HG02973 (cell line): ENCODE measurements around the gene FAF1.

Experiments used
- ATAC-seq: cut with Tn5 transposase; IDR thresholded peaks from one replicate; pipeline ENCODE4 v1.9.1; 2021; ENCODE audit warnings: moderate library complexity; ENCODE audit not compliant: unreplicated experiment

Gene FAF1

DNA sequence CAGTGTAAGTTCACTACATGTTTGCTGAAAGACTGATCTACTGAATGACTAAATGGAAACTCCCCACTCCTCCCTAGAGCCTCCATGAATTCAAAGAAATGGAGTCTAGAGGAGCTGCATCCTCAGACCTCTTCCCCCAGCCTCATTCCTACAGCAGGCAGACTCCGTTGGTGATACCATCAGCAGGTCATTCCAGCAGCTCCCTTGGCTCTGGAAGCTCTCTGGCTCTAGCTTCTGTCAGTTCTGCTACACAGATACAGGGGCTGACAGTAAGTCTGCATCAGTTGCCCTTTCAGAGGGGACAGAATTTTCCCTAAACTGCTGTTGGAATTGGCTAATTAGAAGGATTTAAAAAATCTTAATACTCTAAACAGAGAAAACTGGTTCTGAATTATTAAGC is 505.2 kb downstream of the FAF1 start:
- no peak for ATAC-seq

DNA sequence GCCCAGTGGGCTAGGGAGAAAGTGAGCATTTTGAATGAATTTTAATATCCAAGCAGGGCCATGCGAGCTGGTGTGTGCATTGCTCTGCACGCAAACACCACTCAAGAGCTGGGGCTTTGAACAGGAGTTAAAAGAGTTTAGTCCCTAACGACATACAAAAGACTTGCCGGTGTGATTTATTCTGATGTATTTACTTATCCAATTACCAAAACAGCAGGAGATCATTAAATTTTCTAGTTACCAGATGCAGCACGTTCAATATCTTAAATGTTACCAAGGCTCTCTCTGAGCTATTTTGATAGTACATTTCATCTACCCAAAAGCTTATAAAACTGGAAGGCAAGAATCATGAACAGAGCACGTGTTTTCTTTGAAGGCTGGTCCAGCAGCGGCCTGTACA is 506.8 kb downstream of the FAF1 start:
- ATAC-seq, result no peak

DNA sequence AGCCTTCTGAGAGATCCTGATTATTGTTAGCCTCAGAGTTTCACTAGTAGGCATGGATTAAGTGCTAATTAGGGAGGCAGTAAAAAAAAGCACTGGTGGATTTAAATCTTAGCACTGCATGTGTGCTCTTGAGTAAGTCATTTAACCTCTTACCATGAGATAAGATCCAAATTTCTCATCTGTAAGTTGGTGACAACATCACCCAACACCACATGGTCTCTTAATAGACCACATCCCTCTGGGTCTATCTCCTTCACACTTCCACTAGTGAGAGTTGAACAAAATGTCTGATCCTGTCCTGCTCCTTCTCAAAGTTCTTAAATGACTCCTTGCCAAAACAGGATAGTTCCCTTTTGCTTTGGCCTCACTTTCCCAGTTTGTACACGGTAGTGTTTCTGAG is 507.4 kb downstream of the FAF1 start:
- ATAC-seq, result no peak

DNA sequence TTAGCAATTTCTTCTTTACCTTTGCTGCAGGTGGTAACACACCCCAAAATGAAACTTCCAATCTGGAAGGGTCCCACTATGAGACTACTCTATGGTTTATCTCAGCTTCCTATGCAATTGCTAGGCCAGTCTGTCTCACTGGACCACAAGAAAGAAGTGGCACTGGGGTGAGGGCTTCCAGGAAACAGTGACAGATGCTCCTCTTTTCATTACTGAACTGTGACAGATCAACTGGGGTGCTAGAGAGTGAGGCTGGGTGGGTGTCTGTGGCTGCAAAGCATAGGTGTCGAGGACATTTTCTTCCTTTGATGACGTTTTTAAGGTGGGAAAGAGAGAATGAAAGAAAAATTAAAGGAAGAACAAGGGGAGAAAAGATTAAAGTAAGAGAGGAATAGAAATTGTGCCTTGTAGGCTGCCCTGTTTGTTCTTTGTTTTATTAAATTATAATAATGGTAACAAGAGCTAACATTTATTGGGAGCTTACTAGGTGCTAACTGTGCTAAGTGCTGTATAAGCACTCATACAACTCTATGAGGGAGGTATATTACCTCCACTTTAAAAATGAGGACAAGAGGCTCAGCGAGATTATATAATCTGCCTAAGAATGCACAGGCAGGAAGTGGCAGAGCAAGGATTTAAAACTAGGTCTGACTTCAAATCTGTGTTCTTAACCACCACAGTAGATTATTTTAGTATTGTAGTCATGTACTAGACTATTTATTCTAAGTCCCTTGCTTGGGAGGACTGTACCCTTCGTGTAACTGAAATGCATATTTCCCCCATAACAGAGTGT is 509.0 kb downstream of the FAF1 start:
- ATAC-seq, result no peak

DNA sequence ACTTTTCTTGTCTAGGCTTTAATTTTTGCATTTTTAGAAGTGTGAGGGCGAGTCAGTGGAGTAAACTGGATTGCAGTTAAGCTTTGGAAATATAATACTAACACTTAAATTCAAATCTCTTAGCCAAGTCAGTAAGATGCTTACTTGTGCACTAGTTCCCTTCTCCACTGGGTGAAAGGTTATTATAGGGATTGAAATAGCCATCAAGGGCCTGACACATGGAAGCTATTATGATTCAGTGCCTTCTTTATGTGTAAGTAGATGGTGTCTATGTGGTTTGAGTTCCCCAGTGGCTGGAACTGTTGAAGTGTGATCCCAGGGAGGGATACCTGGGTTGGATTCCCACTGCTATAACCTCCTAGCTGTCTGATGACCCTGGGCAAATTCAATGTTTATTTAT is 512.1 kb downstream of the FAF1 start:
- ATAC-seq, result no peak

DNA sequence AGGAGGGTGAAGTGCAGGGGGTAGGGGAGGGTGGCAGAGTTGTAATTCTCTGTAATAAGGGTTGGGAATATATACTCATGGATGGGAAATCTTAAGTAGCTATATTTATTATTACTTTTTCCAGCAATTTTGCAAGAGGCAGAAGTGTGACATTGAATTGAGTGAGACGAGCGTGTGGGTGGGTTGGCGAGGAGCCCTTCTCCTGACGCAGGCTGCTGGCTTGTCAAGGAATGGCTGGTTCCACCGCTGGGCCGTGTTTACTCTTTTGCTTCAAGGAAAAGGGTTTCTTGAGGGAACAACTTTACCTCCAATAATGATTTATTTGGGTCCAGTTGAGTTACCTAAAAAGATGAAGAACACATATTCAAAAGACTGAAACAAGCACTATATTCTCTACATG is 518.9 kb downstream of the FAF1 start:
- ATAC-seq, result no peak

DNA sequence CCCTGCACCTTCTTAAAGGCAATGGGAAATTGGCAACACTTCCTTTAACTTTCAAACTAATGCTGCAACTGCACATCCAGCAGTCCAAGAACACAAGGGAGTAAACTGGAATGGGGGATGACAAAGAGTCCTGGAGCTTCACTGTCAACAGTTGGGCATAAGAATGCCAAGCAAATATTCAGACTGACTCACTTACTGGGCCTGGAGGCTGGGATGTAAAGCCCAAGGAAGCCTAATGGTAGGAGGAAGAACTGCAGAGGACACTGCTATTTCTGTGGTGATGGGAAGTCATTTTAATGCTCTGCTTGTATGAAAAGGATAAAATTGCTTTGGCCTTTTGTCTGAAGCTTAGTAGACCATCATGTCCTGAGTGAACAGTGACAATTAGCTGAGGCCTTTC is 521.1 kb downstream of the FAF1 start:
- no peak for ATAC-seq

DNA sequence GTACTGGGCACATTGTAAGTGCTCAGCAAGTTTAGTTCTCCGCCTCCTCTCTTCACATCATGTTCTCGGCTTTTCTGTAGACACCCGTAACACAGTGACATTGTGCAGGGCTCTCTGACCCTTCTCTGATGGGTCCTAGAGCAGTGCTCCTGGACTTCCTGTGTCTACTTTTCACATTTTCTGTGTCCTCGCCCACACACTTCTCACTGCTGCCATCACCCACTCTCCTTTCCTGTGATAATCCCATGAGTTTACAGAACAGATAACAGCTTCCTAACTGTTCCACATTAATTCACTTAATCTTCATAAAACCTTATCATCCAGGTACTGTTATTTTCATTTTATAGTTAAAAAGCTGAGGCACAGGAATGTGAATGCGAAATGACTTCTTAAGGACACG is 523.6 kb downstream of the FAF1 start:
- no peak for ATAC-seq

DNA sequence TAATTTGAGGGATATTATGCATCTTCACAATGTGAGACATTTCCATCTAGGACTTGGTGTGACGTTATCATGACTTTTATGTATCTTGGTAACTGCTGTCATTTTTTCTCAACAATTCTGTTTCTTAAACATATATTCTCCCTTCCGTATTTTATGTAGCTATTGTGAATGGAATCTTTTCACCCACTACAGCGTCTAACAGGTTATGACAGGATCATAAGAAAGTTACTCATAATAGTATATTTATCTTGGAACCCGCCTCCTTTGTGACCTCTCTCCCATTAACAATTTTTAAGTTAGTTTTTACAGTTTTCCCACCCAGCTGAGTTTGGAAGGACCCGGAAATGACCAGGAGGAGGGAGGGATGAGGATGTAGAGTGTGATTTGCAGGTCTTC is 530.1 kb downstream of the FAF1 start:
- ATAC-seq, result no peak

DNA sequence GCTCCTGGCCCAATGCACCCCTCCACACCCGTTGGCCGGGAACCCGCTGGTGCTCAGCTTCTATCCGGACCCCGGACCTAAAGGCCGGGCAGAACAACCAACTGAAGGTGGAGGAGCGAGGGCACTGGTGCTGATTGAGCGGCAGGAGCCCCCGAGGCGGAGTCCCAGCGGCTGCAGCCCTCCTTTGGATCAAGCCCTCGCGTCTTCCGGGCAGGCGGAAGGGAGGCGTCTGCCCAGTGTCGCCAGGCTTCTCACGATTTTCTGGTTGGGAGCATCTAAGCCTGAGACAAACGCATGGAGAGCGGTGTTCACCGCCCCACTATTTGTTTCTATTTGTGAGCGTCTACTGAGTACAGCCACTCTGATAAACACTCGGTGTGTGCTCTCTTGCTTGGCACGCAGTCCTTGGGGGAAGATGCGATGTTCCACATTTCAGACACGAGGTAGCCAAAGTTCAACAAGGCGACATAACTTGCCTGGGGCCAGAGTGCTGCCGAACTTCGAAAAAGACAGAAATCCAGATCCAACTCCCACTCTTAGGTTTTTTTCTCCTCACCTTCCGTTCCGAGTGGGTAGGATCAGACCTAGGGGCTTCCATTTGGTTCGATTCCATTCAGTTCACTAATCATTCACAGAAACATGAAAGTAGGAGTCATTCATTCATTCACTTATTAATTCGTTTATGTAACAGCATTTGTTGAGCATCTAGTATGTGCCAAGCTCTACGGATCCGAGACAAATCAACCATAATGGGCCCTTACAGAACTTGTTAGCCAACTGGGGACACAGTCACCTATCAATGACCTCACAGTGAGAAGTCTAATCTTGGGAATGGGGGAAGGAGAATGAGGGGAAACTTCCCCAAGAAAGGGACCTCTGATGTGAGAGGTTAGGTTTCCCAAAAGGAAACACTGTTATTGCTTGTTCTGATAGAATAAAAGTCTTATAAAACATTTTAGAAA is 532.0 kb downstream of the FAF1 start:
- no peak for ATAC-seq

DNA sequence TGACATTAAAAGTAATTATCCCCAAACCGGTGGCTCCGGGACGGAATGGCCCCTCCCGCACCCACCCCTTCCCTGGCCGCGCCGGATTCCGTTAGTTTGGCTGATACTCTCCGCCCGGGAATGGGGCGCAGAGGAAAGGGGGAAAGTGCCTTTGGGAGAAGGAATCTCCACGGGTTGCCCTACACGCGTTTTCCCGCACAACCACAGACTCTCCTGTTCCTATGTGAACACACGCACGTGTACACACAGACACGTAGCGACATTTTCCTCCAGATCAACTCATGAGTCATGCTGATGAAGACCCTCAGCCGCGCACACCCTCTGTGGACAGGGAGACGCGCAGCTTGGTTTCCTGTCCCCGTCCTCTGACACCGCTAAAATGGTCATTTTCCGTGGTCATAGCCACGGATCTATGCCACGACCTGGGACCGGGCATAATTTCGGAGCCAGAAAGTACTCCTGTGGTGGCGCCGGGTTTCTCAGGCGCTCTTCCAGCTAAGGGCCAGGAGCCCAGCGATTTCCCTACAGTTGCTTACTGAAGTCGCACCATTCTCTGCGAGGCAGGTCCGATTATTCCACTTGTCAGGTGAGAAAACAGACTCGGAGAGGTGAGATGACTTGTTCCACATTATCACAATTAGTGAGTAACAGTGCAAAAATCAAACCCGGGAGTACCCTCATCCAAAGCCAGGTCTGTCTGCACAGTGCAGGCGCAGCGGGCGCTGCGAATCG is 532.8 kb downstream of the FAF1 start:
- ATAC-seq, result no peak

DNA sequence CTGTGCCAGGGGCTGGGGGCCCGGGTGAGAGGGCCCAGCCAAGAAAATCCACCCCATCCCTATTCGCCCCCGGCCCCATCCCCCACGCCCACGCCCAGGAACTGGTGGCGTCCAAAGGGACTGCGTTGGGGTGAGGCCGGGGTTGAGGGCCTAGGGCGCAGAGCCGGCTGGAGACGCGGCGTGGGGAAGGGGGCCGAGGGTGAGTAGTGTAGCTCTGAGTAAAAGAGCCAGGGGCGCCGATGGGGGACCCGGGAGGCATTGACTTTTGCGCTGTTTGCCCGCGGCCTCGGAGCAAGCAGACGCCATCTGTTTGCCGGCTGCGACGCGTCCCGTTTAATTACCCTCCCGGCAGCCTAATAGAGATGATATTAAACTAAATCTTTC is 533.4 kb downstream of the FAF1 start:
- no peak for ATAC-seq

DNA sequence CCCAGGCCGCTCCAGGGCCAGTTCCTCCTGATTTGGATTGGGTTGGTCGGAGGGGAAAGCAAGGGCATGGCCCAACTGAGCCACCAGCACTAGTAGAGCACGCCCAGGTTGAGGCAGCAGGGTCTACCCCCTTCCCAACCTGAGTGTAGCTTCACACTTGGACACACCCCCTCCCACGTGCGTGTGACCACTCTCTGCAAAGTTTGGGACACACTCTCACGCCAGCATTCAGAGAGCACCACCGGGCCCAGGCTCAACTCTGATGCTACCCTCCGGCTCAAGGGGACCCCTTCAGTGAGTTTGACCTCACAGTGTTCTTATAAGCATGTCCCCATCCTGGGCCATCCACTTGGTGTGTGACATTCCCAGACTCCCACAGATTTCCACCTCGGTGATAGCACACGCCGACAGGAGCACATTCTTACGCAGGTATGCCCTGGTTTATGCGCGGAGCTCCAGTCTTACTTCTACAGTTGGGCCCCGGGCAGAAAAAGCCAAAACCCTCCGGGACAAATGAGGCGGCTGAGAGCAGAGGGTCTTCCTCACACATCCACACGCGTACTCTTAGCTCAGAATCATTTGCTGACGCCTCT is 533.9 kb downstream of the FAF1 start:
- ATAC-seq, result no peak

DNA sequence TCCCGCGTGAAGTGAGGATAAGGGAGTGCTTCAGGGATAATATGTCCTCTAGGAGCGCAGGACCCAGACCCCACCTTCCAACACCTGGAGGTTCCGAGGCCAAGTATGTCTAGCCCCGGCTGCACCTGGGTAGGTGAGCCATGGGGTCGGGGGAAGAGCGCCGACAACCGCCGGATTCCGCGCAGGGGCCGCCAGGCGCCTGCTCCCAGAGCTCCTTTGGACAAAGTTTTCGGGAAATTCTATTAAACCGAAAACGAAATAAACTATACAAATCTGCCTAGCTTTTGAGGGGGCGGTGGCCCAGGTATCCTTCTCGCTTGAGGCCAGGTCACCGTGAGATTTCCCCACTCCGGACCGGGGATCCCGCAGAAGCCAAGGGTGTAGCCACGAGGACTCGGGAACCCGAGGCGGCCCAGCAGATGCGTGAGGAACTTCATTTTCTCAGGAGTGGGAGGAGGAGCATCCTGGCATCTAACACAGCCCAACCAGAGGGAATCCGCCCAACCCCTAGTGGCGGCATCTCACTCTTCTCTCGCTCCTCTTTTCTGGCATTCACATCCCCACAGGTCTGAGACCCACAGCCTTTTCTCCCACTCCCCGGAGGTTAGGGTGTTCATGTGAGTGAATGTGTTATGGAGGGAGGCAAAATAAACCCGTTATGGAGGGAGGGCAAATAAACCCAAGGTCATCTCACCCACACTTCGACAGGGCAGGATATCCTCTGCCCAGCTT is 534.5 kb downstream of the FAF1 start:
- no peak for ATAC-seq

DNA sequence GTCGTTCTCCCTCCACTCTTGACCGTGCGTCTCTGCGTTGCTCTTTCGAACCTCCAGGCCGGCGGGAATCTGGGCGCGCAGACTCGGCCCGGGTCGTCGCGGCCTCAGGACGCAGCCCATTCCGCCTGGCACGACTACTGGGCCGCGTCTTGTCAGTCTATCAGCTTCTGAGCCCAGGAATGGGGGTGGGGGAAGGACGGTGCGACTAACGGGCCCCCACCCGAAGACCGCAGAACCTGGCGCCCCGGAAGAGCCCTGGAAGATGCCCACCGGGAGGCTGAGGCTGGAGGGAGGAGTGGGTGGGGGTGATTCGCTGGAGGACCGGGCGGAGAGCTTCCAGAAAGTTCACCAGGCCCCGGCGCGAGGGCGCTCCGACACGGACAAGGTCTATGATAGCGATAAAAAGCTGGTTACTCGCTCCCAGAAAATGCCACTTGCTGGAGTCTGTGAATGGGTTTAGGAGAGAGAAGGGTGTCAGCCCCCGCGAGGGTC is 535.1 kb downstream of the FAF1 start:
- no peak for ATAC-seq

DNA sequence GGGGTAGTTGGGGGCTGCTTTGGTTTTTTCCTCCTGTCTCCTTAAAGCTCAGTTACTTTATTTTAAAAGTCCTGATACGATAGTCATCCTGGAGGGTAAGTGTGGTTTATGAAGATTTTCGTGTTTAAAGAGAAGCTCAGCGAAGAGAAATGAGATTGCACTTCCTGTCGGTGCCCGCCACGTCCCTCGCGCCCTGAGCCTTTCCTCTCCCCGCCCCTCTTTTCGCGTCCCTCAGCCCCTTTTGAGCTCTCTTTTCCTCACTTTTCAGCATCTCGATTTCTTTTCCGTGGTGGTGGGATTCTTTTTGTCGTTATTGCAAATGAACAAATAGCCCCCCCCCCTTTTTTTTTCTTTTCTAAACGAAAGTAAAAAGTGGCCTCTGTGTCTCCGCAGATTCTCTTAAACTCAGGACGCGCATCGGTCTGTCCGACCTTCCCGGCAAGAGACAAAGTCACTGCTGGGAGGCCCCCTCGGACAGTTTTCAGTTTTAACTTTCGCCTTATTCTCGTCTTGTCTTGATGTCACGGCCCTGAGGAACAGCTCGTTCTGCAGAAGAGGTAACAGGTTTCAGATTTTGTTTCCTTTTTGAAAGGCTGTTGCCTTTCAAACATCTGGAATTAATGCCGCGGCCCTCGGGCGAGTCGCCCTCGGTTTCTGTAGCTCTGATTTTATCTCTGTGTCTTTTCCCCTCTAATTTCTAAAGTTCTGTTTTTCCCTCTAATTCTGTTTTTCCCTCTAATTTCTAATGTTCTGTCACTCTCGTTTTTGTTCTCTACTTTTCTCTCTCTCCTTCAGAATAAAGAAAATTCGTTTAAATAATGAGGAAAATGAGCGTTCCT is 535.8 kb downstream of the FAF1 start:
- no peak for ATAC-seq

DNA sequence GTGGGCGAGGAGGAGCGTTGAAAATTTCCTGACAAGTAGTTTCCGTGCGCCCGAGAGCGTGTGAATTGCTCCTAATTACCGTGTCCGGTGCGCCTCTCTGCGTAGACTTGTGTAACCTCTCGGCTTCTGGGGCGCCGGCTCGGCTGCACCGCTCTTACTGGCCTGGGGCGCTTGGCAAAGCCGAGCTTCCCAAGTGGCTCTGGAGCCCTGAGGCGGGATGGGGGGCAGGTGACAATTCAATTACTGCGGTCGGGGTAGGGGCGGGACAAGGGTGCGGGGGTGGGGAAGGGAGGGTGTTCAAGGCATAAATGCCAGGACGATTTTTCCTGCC is 536.4 kb downstream of the FAF1 start:
- no peak for ATAC-seq

DNA sequence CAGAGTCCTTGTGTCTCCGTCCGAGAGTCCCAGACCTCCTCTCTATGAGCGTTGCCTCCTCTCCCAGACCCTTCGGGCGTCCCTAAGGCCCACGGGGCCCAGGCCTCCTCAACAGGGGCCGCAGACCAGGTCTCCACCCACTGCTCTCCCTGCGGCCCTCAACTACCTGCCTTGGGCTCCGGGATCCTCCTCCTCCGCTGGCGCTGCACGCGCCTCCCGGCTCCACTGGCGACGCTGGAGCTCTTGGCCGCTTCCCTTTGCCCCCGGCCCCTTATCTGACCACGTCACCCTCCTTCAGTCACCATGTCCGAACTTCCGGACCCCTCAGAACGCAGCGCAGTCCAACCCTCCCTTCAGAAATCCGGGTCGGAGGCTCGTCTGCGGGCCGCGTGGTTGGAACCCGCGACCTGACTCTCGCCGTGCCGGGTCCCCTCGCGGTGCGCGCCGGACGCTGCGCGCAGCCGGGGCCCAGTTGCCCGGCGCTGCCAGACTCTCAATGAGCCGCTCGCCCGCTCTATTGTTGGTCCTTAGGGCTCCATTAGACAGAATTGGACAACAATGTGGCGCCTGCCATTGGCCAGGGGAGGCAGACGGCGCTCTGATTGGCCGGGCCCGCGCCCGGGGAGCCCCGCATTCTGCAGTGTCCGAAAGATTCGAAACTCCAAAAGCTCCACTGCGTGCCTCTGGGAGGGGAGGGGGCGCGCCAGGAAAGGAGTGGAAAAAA is 537.0 kb downstream of the FAF1 start, which contains the start of gene DMRTA2:
Gene DMRTA2, minus strand, starts transcription at position 498 of the 724 bp plus-strand sequence. CDS start 1,907 bp downstream, outside the sequence.
- no peak for ATAC-seq

DNA sequence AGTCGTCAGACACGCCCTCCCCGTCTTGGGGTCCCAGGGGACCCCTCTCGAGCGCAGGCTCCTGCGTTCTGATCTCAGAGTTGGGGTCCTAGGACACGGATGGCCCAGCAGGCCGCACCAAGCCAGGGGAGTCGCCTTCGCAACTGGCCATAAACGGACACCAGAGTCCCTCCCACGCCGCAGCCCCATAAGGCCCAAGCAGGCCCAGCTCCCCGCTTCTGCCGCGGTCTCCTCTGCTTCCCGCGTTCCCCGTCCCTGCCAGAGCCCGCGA is 537.5 kb downstream of the FAF1 start:
- ATAC-seq, result no peak
